SK-MEL-5 (cell line): Measurements from ENCODE around the gene TRIM15. TPM values are rescaled to one million over a fixed set of nuclear protein-coding genes. Genes with fewer than 3 reads are reported as not detected.
"Not testable (repeated sequence)": the region's sequence is repeated elsewhere in the genome, so short reads cannot be mapped to it uniquely, and the experiment has no call there.

ENCODE experiments used
- DNase-seq: peaks from one replicate; pipeline ENCODE4 v3.0.0-alpha.2; 2016; ENCODE audit warnings: low read depth, low spot score
- in situ Hi-C: cut with HindIII; loops from 2 replicates; pipeline ENCODE4 v1.10.0; 2016; ENCODE audit warnings: low sequenced_read_pairs, high pct_unique_total_duplicates, low pct_unique_long_range_greater_than_20kb
- total RNA-seq: library from RNA; depleted of rRNA; stranded (reverse); fragments of >200 nt; shearing (Covaris generic); gene quantifications from 2 replicates; pipeline ENCODE4 v1.2.3, GENCODE V29; 2014

The TRIM15 gene
- total RNA-seq, 1 experiment from 2014 or later, result not detected

- DNase-seq, in situ Hi-C loops: not testable (repeated sequence)
Measured at GRCh38 chr6:30140240-30140639, 23.1 kb upstream of the TRIM15 start.

GRCh38 chr6:30142665-30143064 lies 20.7 kb upstream of the TRIM15 start:
- no peak for DNase-seq
- in situ Hi-C loops, result no loop called here

- no peak for DNase-seq
- in situ Hi-C loops, result no loop called here
Measured at GRCh38 chr6:30143780-30144179, 19.6 kb upstream of the TRIM15 start.

- no peak for DNase-seq
- in situ Hi-C loops, result no loop called here
Measured at GRCh38 chr6:30144811-30145210, 18.5 kb upstream of the TRIM15 start.

GRCh38 chr6:30145818-30146217 lies 17.5 kb upstream of the TRIM15 start:
- no peak for DNase-seq

GRCh38 chr6:30147096-30147495 lies 16.2 kb upstream of the TRIM15 start:
- no peak for DNase-seq
- in situ Hi-C loops, result no loop called here

More at GRCh38 chr6:30145818-30146217, 17.5 kb upstream of the TRIM15 start:
- in situ Hi-C loops, result no loop called here

- in situ Hi-C loops, result no loop called here
- DNase-seq, result no peak
Measured at GRCh38 chr6:30149234-30149633, 14.1 kb upstream of the TRIM15 start.

- no peak for DNase-seq
- in situ Hi-C loops, result no loop called here
Measured at GRCh38 chr6:30149858-30150550, 13.3 kb upstream of the TRIM15 start.

GRCh38 chr6:30150671-30151395 lies 12.5 kb upstream of the TRIM15 start:
- DNase-seq, result no peak

GRCh38 chr6:30151580-30151979 lies 11.8 kb upstream of the TRIM15 start:
- DNase-seq, result no peak
- in situ Hi-C loops, result no loop called here

More at GRCh38 chr6:30150671-30151395, 12.5 kb upstream of the TRIM15 start:
- in situ Hi-C loops, result no loop called here

GRCh38 chr6:30152016-30152673 lies 11.2 kb upstream of the TRIM15 start:
- DNase-seq, result no peak
- in situ Hi-C loops, result no loop called here

GRCh38 chr6:30152910-30153610 lies 10.3 kb upstream of the TRIM15 start:
- in situ Hi-C loops, result no loop called here

GRCh38 chr6:30154061-30154460 lies 9.3 kb upstream of the TRIM15 start:
- no peak for DNase-seq

More at GRCh38 chr6:30152910-30153610, 10.3 kb upstream of the TRIM15 start:
- DNase-seq, result no peak

GRCh38 chr6:30154709-30155519 lies 8.4 kb upstream of the TRIM15 start:
- in situ Hi-C loops, result no loop called here
- DNase-seq, result peak; percentile 11

More at GRCh38 chr6:30154061-30154460, 9.3 kb upstream of the TRIM15 start:
- in situ Hi-C loops, result no loop called here

- in situ Hi-C loops, result no loop called here
- DNase-seq, result no peak
Measured at GRCh38 chr6:30155520-30156261, 7.7 kb upstream of the TRIM15 start.

GRCh38 chr6:30156262-30156599 lies 7.1 kb upstream of the TRIM15 start:
- in situ Hi-C loops, result no loop called here
- DNase-seq, result no peak

GRCh38 chr6:30156774-30157173 lies 6.6 kb upstream of the TRIM15 start:
- in situ Hi-C loops, result no loop called here
- DNase-seq, result no peak
